GM12892 (cell line): ENCODE measurements around the gene TCL1B.

Experiments
- DNase-seq: peaks from one replicate; pipeline ENCODE4 v3.0.0; 2011; ENCODE audit not compliant: insufficient read length
- FAIRE-seq: peaks from 2 replicates; lab custom pipeline; 2011; peaks lifted over from hg19 to GRCh38; lab: Jason Lieb, UNC
- POLR2A ChIP-seq: IDR thresholded peaks from 2 replicates; pipeline ENCODE4 v1.6.1; 2011; ENCODE audit warnings: low read depth, low read length, control low read depth
- POLR2AphosphoS5 ChIP-seq: IDR thresholded peaks from 2 replicates; pipeline ENCODE4 v1.6.1; 2011; ENCODE audit warnings: low read depth, low read length, control low read depth
- TAF1 ChIP-seq: IDR thresholded peaks from 2 replicates; pipeline ENCODE4 v1.6.1; 2011; ENCODE audit warnings: low read depth, mild to moderate bottlenecking, control low read depth, low read length, borderline replicate concordance

TCL1B gene

GRCh38 chr14:95741038-95741490 is 54.8 kb downstream of the TCL1B start:
- TF ChIP-seq TAF1: no peak
- no peak for TF ChIP-seq POLR2AphosphoS5
- TF ChIP-seq POLR2A: no peak
- FAIRE-seq (no peak), DNase-seq (no peak)

DNA sequence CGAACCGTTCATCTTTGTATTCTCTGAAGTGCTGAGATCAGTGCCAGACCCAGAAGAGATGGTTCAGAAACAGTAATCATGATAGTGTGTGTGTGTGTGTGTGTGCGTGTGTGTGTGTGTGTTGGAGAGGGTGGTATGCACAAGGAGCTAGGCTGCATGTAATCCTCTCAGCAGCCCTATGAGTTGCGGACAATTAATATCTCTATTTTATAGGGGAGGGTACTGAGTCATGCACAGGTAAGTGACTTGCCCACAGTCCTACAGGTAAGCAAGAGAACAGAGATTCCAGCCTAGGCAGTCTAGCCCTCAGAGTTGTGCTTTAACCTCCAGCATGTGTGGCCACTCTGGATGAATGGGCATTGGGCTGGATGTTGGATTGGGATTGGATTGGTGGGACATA is 55.6 kb downstream of the TCL1B start:
- FAIRE-seq (no peak), DNase-seq (no peak)
- TF ChIP-seq POLR2A (no peak), TAF1 (no peak), POLR2AphosphoS5 (no peak)
